GM12878 (cell line): ENCODE data around the gene PPP4C. TPM values are rescaled to one million over a fixed set of nuclear protein-coding genes. Genes with fewer than 3 reads are reported as not detected.

Experiments
- BRCA1 ChIP-seq: IDR thresholded peaks from 2 replicates; pipeline ENCODE4 v1.6.1; 2011; ENCODE audit warnings: low read depth, low read length, improper control_type of control experiment
- CHD1 ChIP-seq: IDR thresholded peaks from 2 replicates; pipeline ENCODE4 v1.6.1; 2012; ENCODE audit warnings: low read depth, low read length, improper control_type of control experiment
- FOS ChIP-seq: IDR thresholded peaks from 3 replicates; pipeline ENCODE4 v1.6.1; 2011; ENCODE audit warnings: borderline replicate concordance; ENCODE audit not compliant: insufficient read length; ENCODE audit errors: extremely low read depth
- JUNB ChIP-seq: IDR thresholded peaks from 2 replicates; pipeline ENCODE4 v1.6.1; 2016; ENCODE audit warnings: antibody characterized with exemption, mild to moderate bottlenecking
- NFYB ChIP-seq: IDR thresholded peaks from 2 replicates; pipeline ENCODE4 v1.6.1; 2011; ENCODE audit warnings: low read depth, mild to moderate bottlenecking, low read length, improper control_type of control experiment, moderate library complexity; ENCODE audit not compliant: insufficient read depth
- NRF1 ChIP-seq: conservative IDR thresholded peaks from 2 replicates; pipeline ENCODE4 v1.6.1; 2011; ENCODE audit warnings: mild to moderate bottlenecking, low read depth, low read length, improper control_type of control experiment
- POLR2A ChIP-seq: IDR thresholded peaks from 2 replicates; pipeline ENCODE4 v1.6.1; 2011; ENCODE audit warnings: low read depth, mild to moderate bottlenecking, low read length
- RAD21 ChIP-seq: IDR thresholded peaks from 2 replicates; pipeline ENCODE4 v1.6.1; 2011; ENCODE audit warnings: mild to moderate bottlenecking, low read depth, low read length, moderate library complexity; ENCODE audit not compliant: insufficient read depth
- SIN3A ChIP-seq: IDR thresholded peaks from 2 replicates; pipeline ENCODE4 v1.6.1; 2012; ENCODE audit warnings: low read depth, low read length, improper control_type of control experiment
- SPI1 ChIP-seq: IDR thresholded peaks from 2 replicates; pipeline ENCODE4 v1.6.1; 2011; ENCODE audit warnings: low read depth, mild to moderate bottlenecking, low read length, moderate library complexity, borderline replicate concordance; ENCODE audit not compliant: insufficient read depth
- STAT3 ChIP-seq: IDR thresholded peaks from 2 replicates; pipeline ENCODE4 v1.6.1; 2011; ENCODE audit warnings: low read depth, low read length, improper control_type of control experiment
- ZBED1 ChIP-seq: IDR thresholded peaks from 2 replicates; pipeline ENCODE4 v1.6.1; 2016; ENCODE audit warnings: borderline replicate concordance
- ZNF274 ChIP-seq: IDR thresholded peaks from one replicate; pipeline ENCODE4 v1.8.0; 2011; ENCODE audit not compliant: insufficient read length, insufficient read depth
- polyA plus RNA-seq, 11 experiments: library from polyadenylated mRNA; depleted of rRNA in 4 of 11; unstranded in 6 of 11; stranded (reverse) in 5 of 11; fragments of >200 nt; fragmentation: Nextera tagmentation in 4 of 11; fragmentation: Illumina TruSeq in 1 of 11; extraction: Ambion mirVana in 4 of 11; extraction: Trizol in 1 of 11; gene quantifications; 1 replicate in 1 of 11; 2 replicates in 10 of 11; pipeline versions ENCODE4 v1.2.1 to v1.2.3, GENCODE V29; 2011 to 2016; ENCODE audit warnings: inconsistent platforms in 2 of 11, missing spikeins in 2 of 11, low read depth in 1 of 11
- total RNA-seq, 4 experiments: library from RNA; depleted of rRNA in 3 of 4; stranded (reverse); fragments of >200 nt in 3 of 4; fragmentation: Illumina TruSeq in 1 of 4; extraction: Trizol in 1 of 4; gene quantifications; 2 replicates each; pipeline versions ENCODE4 v1.2.1 to v1.2.3, GENCODE V29; 2013 to 2021
- TF ChIP-seq, protein P1 (sequence below): fragments of 450-650 bp; IDR thresholded peaks from 2 replicates; pipeline ENCODE4 v1.6.1; 2016; ENCODE audit warnings: mild to moderate bottlenecking
- TF ChIP-seq, protein P2 (sequence below): fragments of 450-650 bp; IDR thresholded peaks from 2 replicates; pipeline ENCODE4 v1.6.1; 2017; ENCODE audit warnings: mild to moderate bottlenecking
- TF ChIP-seq, protein P3 (sequence below): fragments of 450-650 bp; IDR thresholded peaks from 2 replicates; pipeline ENCODE4 v1.6.1; 2016; ENCODE audit warnings: mild to moderate bottlenecking
- TF ChIP-seq, protein P4 (sequence below): IDR thresholded peaks from 2 replicates; pipeline ENCODE4 v1.6.1; 2011; ENCODE audit warnings: mild to moderate bottlenecking, low read depth, low read length, moderate library complexity; ENCODE audit not compliant: insufficient replicate concordance
- TF ChIP-seq, protein P5 (sequence below): fragments of 450-650 bp; conservative IDR thresholded peaks from 2 replicates; pipeline ENCODE4 v1.6.1; 2017; ENCODE audit warnings: mild to moderate bottlenecking, moderate library complexity
- TF ChIP-seq, protein P6 (sequence below): IDR thresholded peaks from 2 replicates; pipeline ENCODE4 v1.6.1; 2011; ENCODE audit warnings: borderline replicate concordance, low read depth, mild to moderate bottlenecking, moderate library complexity, low read length; ENCODE audit not compliant: insufficient read depth, poor library complexity, severe bottlenecking

The PPP4C gene
- total and polyA plus RNA-seq, 10 of the 15 experiments (the other 5 are each of a cell fraction or from before 2014, with no cell fraction given) = 2.7 to 240 (median 124) TPM

DNA sequence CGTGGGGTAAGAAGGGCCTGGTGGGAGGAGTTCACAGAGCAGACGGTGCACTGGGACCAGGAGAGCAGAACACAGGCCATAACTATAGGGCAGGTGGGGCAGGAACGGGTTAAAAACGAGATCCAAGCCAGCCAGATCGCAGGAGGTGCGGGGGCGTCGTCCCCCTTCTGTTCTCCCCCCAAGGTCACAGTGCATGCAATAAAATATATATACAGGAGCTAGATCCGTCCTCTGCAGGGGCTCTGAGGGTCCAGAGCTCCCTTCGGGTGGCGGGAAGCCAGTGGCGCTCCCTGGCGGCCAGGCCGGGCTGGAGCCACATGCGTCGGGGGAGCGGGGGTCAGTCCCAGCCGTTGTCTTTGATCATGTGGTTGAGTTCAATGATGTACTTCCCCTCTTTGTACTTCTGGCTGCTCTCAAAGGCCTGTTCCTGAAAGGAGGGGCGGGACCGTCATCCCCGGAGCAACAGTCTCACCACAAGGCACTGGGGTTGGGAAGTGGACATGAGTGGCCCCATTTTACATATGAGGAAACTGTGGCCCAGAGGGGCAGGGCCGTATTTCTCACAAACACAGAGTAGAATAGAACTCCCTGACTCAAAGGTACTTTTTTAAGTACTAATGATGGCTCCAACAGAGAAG, 16.7 kb downstream of the PPP4C start (continued):
- TF ChIP-seq, protein P1, sequence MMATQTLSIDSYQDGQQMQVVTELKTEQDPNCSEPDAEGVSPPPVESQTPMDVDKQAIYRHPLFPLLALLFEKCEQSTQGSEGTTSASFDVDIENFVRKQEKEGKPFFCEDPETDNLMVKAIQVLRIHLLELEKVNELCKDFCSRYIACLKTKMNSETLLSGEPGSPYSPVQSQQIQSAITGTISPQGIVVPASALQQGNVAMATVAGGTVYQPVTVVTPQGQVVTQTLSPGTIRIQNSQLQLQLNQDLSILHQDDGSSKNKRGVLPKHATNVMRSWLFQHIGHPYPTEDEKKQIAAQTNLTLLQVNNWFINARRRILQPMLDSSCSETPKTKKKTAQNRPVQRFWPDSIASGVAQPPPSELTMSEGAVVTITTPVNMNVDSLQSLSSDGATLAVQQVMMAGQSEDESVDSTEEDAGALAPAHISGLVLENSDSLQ = no peak; the same call in 1 of the 2 replicates
- TF ChIP-seq, protein P2, sequence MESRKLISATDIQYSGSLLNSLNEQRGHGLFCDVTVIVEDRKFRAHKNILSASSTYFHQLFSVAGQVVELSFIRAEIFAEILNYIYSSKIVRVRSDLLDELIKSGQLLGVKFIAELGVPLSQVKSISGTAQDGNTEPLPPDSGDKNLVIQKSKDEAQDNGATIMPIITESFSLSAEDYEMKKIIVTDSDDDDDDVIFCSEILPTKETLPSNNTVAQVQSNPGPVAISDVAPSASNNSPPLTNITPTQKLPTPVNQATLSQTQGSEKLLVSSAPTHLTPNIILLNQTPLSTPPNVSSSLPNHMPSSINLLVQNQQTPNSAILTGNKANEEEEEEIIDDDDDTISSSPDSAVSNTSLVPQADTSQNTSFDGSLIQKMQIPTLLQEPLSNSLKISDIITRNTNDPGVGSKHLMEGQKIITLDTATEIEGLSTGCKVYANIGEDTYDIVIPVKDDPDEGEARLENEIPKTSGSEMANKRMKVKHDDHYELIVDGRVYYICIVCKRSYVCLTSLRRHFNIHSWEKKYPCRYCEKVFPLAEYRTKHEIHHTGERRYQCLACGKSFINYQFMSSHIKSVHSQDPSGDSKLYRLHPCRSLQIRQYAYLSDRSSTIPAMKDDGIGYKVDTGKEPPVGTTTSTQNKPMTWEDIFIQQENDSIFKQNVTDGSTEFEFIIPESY = no peak
- TF ChIP-seq, protein P3, sequence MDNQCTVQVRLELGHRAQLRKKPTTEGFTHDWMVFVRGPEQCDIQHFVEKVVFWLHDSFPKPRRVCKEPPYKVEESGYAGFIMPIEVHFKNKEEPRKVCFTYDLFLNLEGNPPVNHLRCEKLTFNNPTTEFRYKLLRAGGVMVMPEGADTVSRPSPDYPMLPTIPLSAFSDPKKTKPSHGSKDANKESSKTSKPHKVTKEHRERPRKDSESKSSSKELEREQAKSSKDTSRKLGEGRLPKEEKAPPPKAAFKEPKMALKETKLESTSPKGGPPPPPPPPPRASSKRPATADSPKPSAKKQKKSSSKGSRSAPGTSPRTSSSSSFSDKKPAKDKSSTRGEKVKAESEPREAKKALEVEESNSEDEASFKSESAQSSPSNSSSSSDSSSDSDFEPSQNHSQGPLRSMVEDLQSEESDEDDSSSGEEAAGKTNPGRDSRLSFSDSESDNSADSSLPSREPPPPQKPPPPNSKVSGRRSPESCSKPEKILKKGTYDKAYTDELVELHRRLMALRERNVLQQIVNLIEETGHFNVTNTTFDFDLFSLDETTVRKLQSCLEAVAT = peak; percentile 77; the same call in 1 of the 2 replicates
- TF ChIP-seq BRCA1 (no peak), SIN3A (peak; percentile 49; the same call in 1 of the 2 replicates), NRF1 (0 out of 2 replicates have a peak, but pooled peaks have one; percentile 9), ZBED1 (no peak), STAT3 (peak; percentile 68), POLR2A (no peak), RAD21 (peak; percentile 45), SPI1 (peak; percentile 75), FOS (no peak), JUNB (no peak), CHD1 (0 out of 2 replicates have a peak, but pooled peaks have one; percentile 35), ZNF274 (no peak), NFYB (peak; percentile 38; the same call in 1 of the 2 replicates)
- TF ChIP-seq, protein P4, sequence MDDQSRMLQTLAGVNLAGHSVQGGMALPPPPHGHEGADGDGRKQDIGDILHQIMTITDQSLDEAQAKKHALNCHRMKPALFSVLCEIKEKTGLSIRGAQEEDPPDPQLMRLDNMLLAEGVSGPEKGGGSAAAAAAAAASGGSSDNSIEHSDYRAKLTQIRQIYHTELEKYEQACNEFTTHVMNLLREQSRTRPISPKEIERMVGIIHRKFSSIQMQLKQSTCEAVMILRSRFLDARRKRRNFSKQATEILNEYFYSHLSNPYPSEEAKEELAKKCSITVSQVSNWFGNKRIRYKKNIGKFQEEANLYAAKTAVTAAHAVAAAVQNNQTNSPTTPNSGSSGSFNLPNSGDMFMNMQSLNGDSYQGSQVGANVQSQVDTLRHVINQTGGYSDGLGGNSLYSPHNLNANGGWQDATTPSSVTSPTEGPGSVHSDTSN = no peak
- TF ChIP-seq, protein P5, sequence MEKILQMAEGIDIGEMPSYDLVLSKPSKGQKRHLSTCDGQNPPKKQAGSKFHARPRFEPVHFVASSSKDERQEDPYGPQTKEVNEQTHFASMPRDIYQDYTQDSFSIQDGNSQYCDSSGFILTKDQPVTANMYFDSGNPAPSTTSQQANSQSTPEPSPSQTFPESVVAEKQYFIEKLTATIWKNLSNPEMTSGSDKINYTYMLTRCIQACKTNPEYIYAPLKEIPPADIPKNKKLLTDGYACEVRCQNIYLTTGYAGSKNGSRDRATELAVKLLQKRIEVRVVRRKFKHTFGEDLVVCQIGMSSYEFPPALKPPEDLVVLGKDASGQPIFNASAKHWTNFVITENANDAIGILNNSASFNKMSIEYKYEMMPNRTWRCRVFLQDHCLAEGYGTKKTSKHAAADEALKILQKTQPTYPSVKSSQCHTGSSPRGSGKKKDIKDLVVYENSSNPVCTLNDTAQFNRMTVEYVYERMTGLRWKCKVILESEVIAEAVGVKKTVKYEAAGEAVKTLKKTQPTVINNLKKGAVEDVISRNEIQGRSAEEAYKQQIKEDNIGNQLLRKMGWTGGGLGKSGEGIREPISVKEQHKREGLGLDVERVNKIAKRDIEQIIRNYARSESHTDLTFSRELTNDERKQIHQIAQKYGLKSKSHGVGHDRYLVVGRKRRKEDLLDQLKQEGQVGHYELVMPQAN = 0 out of 2 replicates have a peak, but pooled peaks have one; percentile 49
- TF ChIP-seq, protein P6, sequence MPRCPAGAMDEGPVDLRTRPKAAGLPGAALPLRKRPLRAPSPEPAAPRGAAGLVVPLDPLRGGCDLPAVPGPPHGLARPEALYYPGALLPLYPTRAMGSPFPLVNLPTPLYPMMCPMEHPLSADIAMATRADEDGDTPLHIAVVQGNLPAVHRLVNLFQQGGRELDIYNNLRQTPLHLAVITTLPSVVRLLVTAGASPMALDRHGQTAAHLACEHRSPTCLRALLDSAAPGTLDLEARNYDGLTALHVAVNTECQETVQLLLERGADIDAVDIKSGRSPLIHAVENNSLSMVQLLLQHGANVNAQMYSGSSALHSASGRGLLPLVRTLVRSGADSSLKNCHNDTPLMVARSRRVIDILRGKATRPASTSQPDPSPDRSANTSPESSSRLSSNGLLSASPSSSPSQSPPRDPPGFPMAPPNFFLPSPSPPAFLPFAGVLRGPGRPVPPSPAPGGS = no peak
